Hepatocyte (in vitro differentiated cells): ENCODE data around the gene EIF3B. TPM values are rescaled to one million over a fixed set of nuclear protein-coding genes. Genes with fewer than 3 reads are reported as not detected.

Source experiments
- DNase-seq: peaks from one replicate; pipeline ENCODE4 v3.0.0-alpha.2; 2016; ENCODE audit warnings: low spot score
- H2AFZ ChIP-seq: fragments of 200-600 bp; sonication (generic); 2 replicates; pipeline ENCODE4 v1.6.0; 2016; ENCODE audit warnings: antibody characterized with exemption, mild to moderate bottlenecking
- H3K27ac ChIP-seq: fragments of 200-600 bp; sonication (generic); 2 replicates; pipeline ENCODE4 v1.5.1; 2016; ENCODE audit warnings: mild to moderate bottlenecking
- H3K27me3 ChIP-seq: fragments of 200-600 bp; sonication (generic); 2 replicates; pipeline ENCODE4 v1.6.1; 2016
- H3K36me3 ChIP-seq: fragments of 200-600 bp; sonication (generic); replicated peaks from 2 replicates; pipeline ENCODE4 v1.5.1; 2016; ENCODE audit warnings: low read depth; ENCODE audit not compliant: insufficient read depth
- H3K4me1 ChIP-seq: fragments of 200-600 bp; sonication (generic); 2 replicates; pipeline ENCODE4 v1.5.1; 2016; ENCODE audit warnings: mild to moderate bottlenecking, moderate library complexity; ENCODE audit not compliant: insufficient read depth
- H3K4me2 ChIP-seq: fragments of 200-600 bp; sonication (generic); 2 replicates; pipeline ENCODE4 v1.6.0; 2016
- H3K4me3 ChIP-seq: fragments of 200-600 bp; sonication (generic); 2 replicates; pipeline ENCODE4 v1.5.1; 2016; ENCODE audit warnings: mild to moderate bottlenecking
- H3K79me2 ChIP-seq: fragments of 200-600 bp; sonication (generic); 2 replicates; pipeline ENCODE4 v1.6.0; 2017; ENCODE audit warnings: mild to moderate bottlenecking
- H3K9me2 ChIP-seq: fragments of 200-600 bp; sonication (generic); replicated peaks from 2 replicates; pipeline ENCODE4 v1.6.0; 2017; ENCODE audit warnings: mild to moderate bottlenecking; ENCODE audit not compliant: insufficient read depth
- H3K9me3 ChIP-seq: fragments of 200-600 bp; sonication (generic); 2 replicates; pipeline ENCODE4 v1.5.1; 2016; ENCODE audit warnings: low read depth, mild to moderate bottlenecking
- H4K20me1 ChIP-seq: fragments of 200-600 bp; sonication (generic); 2 replicates; pipeline ENCODE4 v1.6.0; 2016; ENCODE audit warnings: mild to moderate bottlenecking; ENCODE audit not compliant: insufficient read depth, poor library complexity, severe bottlenecking
- EZH2 ChIP-seq: fragments of 200-600 bp; sonication (generic); IDR thresholded peaks from 2 replicates; pipeline ENCODE4 v1.6.1; 2016; ENCODE audit warnings: antibody characterized with exemption, mild to moderate bottlenecking, borderline replicate concordance
- EZH2phosphoT487 ChIP-seq: fragments of 200-600 bp; sonication (generic); IDR thresholded peaks from one replicate; pipeline ENCODE4 v1.6.1; 2018; ENCODE audit warnings: antibody characterized with exemption, mild to moderate bottlenecking, low read depth, moderate library complexity; ENCODE audit not compliant: unreplicated experiment, severe bottlenecking
- WGBS: methylation state at CpG from one replicate; pipeline ENCODE4 v1.1.6; 2016; ENCODE audit warnings: low lambda C conversion rate; ENCODE audit errors: missing lambda C conversion rate; 5-methylcytosine and 5-hydroxymethylcytosine counted together
- polyA plus RNA-seq: library from polyadenylated mRNA; unstranded; fragments of >200 nt; fragmentation: Nextera tagmentation; extraction: Ambion mirVana; gene quantifications from 2 replicates; pipeline ENCODE4 v1.2.1, GENCODE V29; 2016
- total RNA-seq: library from RNA; depleted of rRNA; stranded (reverse); fragments of >200 nt; gene quantifications from 2 replicates; pipeline ENCODE4 v1.2.3, GENCODE V29; 2014
- TF ChIP-seq, protein P1 (sequence below): fragments of 200-600 bp; sonication (generic); IDR thresholded peaks from 2 replicates; pipeline ENCODE4 v1.5.1; 2016; ENCODE audit warnings: antibody characterized with exemption, mild to moderate bottlenecking; ENCODE audit not compliant: poor library complexity

The EIF3B gene
- total and polyA plus RNA-seq, 2 experiments from 2014 or later: 122 to 145 TPM

DNA sequence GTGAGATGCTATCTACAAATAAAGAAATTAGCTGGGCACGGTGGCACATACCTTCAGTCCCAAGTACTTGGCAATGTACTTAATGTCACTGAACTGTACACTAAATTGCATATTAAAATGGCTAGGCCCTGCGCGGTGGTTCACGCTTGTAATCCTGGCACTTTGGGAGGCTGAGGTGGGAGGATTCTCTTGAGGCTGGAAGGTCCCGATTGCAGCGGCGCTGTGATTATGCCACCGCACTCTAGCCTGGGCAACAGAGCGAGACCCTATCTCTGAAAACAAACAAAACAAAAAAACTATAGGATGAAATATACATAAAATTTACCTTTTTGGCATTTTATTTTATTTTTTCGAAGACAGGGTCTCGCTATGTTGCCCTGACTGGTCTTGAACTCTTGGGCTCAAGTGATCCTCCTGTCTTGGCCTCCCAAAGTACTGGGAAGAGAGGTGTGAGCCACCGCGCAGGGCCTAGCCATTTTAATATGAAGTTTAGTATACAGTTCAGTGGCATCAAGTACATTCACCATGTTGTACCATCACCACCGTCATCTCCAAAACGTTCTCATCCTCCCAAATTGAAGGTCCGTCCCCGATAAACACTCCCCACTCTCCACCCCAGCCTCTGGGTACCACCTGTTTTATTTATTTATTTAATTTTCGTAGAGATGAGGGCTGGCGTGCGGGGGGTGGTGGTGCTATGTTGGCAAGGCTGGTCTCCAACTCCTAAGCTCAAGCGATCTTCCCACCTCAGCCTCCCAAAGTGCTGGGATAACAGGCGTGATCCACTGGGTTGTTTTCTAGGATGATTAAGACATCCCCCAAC is 1.3 kb upstream of the EIF3B start:
- peaks cover 47% of the 10 kb centered on the region for H3K79me2 ChIP-seq
- peak overlapping the region; percentile 20 for H3K4me3 ChIP-seq
- H3K9me2 ChIP-seq: no peaks in the 10 kb centered on the region
- TF ChIP-seq EZH2phosphoT487 (no peak), EZH2 (no peak)
- TF ChIP-seq, protein P1, sequence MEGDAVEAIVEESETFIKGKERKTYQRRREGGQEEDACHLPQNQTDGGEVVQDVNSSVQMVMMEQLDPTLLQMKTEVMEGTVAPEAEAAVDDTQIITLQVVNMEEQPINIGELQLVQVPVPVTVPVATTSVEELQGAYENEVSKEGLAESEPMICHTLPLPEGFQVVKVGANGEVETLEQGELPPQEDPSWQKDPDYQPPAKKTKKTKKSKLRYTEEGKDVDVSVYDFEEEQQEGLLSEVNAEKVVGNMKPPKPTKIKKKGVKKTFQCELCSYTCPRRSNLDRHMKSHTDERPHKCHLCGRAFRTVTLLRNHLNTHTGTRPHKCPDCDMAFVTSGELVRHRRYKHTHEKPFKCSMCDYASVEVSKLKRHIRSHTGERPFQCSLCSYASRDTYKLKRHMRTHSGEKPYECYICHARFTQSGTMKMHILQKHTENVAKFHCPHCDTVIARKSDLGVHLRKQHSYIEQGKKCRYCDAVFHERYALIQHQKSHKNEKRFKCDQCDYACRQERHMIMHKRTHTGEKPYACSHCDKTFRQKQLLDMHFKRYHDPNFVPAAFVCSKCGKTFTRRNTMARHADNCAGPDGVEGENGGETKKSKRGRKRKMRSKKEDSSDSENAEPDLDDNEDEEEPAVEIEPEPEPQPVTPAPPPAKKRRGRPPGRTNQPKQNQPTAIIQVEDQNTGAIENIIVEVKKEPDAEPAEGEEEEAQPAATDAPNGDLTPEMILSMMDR: no peak
- peak overlapping the region; percentile 85 for H3K4me2 ChIP-seq
- no peaks in the 10 kb centered on the region for H3K36me3 ChIP-seq
- H3K4me1 ChIP-seq: peaks cover 21% of the 10 kb centered on the region
- H2AFZ ChIP-seq: peak overlapping the region; percentile 72
- no peaks in the 10 kb centered on the region for H3K9me3 ChIP-seq
- no peak for DNase-seq
- H3K27me3 ChIP-seq: no peaks in the 10 kb centered on the region
- peak overlapping the region; percentile 96 for H3K27ac ChIP-seq
- peaks cover 27% of the 10 kb centered on the region for H4K20me1 ChIP-seq
- 67% methylated on average over 22 of the region's 22 CpGs for WGBS

DNA sequence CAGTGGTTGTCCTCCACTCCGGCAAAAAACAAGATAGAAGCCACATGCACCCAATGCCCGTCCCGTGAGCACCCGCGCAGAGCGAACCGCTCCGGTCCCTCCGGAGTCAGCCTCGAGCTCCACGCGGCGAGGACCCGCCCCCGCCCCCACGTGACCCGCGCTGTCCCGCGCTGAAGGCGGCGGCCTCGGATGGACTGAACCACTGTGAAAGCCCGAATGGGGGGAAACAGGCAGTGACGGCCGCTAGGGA is 766 bp upstream of the EIF3B start:
- Histone ChIP-seq H3K9me3 (no peaks in the 10 kb centered on the region), H3K36me3 (no peaks in the 10 kb centered on the region), H4K20me1 (peaks cover 33% of the 10 kb centered on the region), H3K9me2 (no peaks in the 10 kb centered on the region), H2AFZ (peak overlapping the region; percentile 72), H3K4me2 (peak overlapping the region; percentile 85), H3K4me3 (peak overlapping the region; percentile 20), H3K4me1 (peaks cover 21% of the 10 kb centered on the region), H3K79me2 (peaks cover 53% of the 10 kb centered on the region), H3K27ac (peak overlapping the region; percentile 96), H3K27me3 (no peaks in the 10 kb centered on the region)
- DNase-seq: peak; percentile 94
- TF ChIP-seq EZH2phosphoT487 (no peak), EZH2 (no peak)
- TF ChIP-seq, protein P1: no peak
- 2% methylated on average over 25 of the region's 26 CpGs for WGBS

DNA sequence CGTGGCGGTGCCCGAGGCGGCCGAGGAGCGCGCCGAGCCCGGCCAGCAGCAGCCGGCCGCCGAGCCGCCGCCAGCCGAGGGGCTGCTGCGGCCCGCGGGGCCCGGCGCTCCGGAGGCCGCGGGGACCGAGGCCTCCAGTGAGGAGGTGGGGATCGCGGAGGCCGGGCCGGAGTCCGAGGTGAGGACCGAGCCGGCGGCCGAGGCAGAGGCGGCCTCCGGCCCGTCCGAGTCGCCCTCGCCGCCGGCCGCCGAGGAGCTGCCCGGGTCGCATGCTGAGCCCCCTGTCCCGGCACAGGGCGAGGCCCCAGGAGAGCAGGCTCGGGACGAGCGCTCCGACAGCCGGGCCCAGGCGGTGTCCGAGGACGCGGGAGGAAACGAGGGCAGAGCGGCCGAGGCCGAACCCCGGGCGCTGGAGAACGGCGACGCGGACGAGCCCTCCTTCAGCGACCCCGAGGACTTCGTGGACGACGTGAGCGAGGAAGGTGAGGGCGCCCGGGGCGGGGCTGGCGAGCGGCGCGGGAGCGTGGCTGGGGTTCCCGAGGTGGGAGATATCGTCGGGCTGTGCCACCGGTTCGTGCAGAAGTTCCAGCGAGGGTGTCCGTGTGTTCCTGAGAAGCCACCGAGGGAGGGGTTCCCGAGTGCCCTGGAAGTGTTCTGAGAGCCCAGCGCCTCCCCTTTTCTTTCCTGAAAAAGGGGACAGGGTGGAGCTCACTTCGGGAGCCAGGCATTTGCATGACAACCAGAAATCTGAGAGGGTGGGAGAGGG is 495 bp downstream of the EIF3B start:
- peak overlapping the region; percentile 43 for H2AFZ ChIP-seq
- H4K20me1 ChIP-seq: peaks cover 45% of the 10 kb centered on the region

More for the DNA sequence above, 495 bp downstream of the EIF3B start:
- peaks cover 65% of the 10 kb centered on the region for H3K79me2 ChIP-seq
- peaks cover 21% of the 10 kb centered on the region for H3K4me1 ChIP-seq
- no peaks in the 10 kb centered on the region for H3K36me3 ChIP-seq
- H3K9me2 ChIP-seq: no peaks in the 10 kb centered on the region
- peak; percentile 35 for DNase-seq
- peak overlapping the region; percentile 81 for H3K27ac ChIP-seq
- peak overlapping the region; percentile 94 for H3K4me2 ChIP-seq
- peak overlapping the region; percentile 98 for H3K4me3 ChIP-seq
- no peaks in the 10 kb centered on the region for H3K9me3 ChIP-seq
- TF ChIP-seq EZH2 (no peak), EZH2phosphoT487 (no peak)
- TF ChIP-seq, protein P1: no peak
- under 1% methylated on average over 67 of the region's 92 CpGs for WGBS
- H3K27me3 ChIP-seq: no peaks in the 10 kb centered on the region
